K562 (cell line): ENCODE results near the gene SCUBE2. TPM values are rescaled to one million over a fixed set of nuclear protein-coding genes. Genes with fewer than 3 reads are reported as not detected.

Source experiments
- CBFA2T2 ChIP-seq: fragments of 450-650 bp; conservative IDR thresholded peaks from 2 replicates; pipeline ENCODE4 v1.6.1; 2017; ENCODE audit warnings: mild to moderate bottlenecking
- DLX4 ChIP-seq: fragments of 250-450 bp; sonication (Bioruptor Pico); IDR thresholded peaks from 2 replicates; pipeline ENCODE4 v1.6.1; 2021; ENCODE audit warnings: mild to moderate bottlenecking
- HMG20B ChIP-seq: fragments of 250-450 bp; sonication (Bioruptor Pico); IDR thresholded peaks from 2 replicates; pipeline ENCODE4 v1.5.0; 2021; ENCODE audit warnings: mild to moderate bottlenecking
- IRF2 ChIP-seq: sonication (generic); formaldehyde crosslinking; IDR thresholded peaks from 2 replicates; pipeline ENCODE4 v1.8.1; 2022; ENCODE audit warnings: mild to moderate bottlenecking, missing genetic modification reagents
- NFE2 ChIP-seq: IDR thresholded peaks from 2 replicates; pipeline ENCODE4 v1.6.1; 2014; ENCODE audit warnings: antibody characterized with exemption, low read depth
- REST ChIP-seq, 2 experiments: fragments of 450-650 bp; formaldehyde crosslinking in 1 of 2; IDR thresholded peaks; 2 replicates each; pipeline versions ENCODE4 v1.4.0 to v1.6.1; 2014 to 2020; ENCODE audit warnings: mild to moderate bottlenecking in 2 of 2, borderline replicate concordance in 1 of 2, low read depth in 1 of 2
- RHOXF2B ChIP-seq: fragments of 250-450 bp; sonication (Bioruptor Pico); conservative IDR thresholded peaks from 2 replicates; pipeline ENCODE4 v1.5.1; 2021
- THRAP3 ChIP-seq: fragments of 450-650 bp; IDR thresholded peaks from 2 replicates; pipeline ENCODE4 v1.6.1; 2016; ENCODE audit warnings: mild to moderate bottlenecking, inconsistent platforms, borderline replicate concordance
- TRIM25 ChIP-seq: fragments of 450-650 bp; IDR thresholded peaks from 2 replicates; pipeline ENCODE4 v1.7.0; 2016; ENCODE audit warnings: borderline replicate concordance
- ZBTB11 ChIP-seq, 3 experiments: fragments of 200-800 bp in 1 of 3; fragments of 250-450 bp in 1 of 3; fragments of 450-650 bp in 1 of 3; sonication (Bioruptor Pico) in 1 of 3; sonication (Bioruptor generic) in 1 of 3; formaldehyde crosslinking in 1 of 3; IDR thresholded peaks; 2 replicates each; pipeline versions ENCODE4 v1.6.1 to v1.8.0; 2016 to 2022; ENCODE audit warnings: mild to moderate bottlenecking in 2 of 3, missing genetic modification characterization in 2 of 3, missing compliant biosample characterization in 1 of 3, moderate library complexity in 1 of 3
- ZNF175 ChIP-seq: fragments of 200-800 bp; sonication (Bioruptor generic); IDR thresholded peaks from 2 replicates; pipeline ENCODE4 v1.6.1; 2016; ENCODE audit warnings: low read depth, mild to moderate bottlenecking, missing genetic modification characterization, missing compliant biosample characterization
- ZNF224 ChIP-seq: sonication (generic); formaldehyde crosslinking; IDR thresholded peaks from 2 replicates; pipeline ENCODE4 v1.8.0; 2022; ENCODE audit warnings: mild to moderate bottlenecking, missing genetic modification reagents
- ZNF444 ChIP-seq: fragments of 250-450 bp; sonication (Bioruptor Pico); IDR thresholded peaks from 2 replicates; pipeline ENCODE4 v1.4.0; 2020; ENCODE audit warnings: mild to moderate bottlenecking, moderate library complexity
- polyA plus RNA-seq, 8 experiments: library from polyadenylated mRNA; depleted of rRNA in 4 of 8; stranded (reverse) in 5 of 8; unstranded in 3 of 8; fragments of >200 nt; fragmentation: Nextera tagmentation in 2 of 8; fragmentation: Illumina TruSeq in 1 of 8; extraction: Ambion mirVana in 2 of 8; extraction: Trizol in 1 of 8; gene quantifications; 2 replicates each; pipeline versions ENCODE4 v1.2.1 to v1.2.3, GENCODE V29; 2011 to 2014; ENCODE audit warnings: inconsistent platforms in 1 of 8, missing spikeins in 1 of 8
- total RNA-seq, 7 experiments: library from RNA; depleted of rRNA in 6 of 7; stranded (reverse); fragments of >200 nt in 6 of 7; fragmentation: Illumina TruSeq in 2 of 7; extraction: Trizol in 2 of 7; gene quantifications; 2 replicates each; pipeline versions ENCODE4 v1.2.1 to v1.2.3, GENCODE V29; 2011 to 2021; ENCODE audit warnings: low replicate concordance in 1 of 7

SCUBE2 gene
- total and polyA plus RNA-seq, 9 of the 15 experiments (the other 6 are each of a cell fraction or from before 2014, with no cell fraction given): 0.06 to 0.40 (median 0.07) TPM; not detected in 6

GRCh38 chr11:9003573-9004182 is 87.7 kb downstream of the SCUBE2 start, which contains the start of gene NRIP3 (continued):
- TF ChIP-seq REST (IDR thresholded peaks at IDR 0.05; ENCODE audit: borderline replicate concordance) (no peak), REST (CRISPR knock-in tag; IDR thresholded peaks at IDR 0.05; ENCODE audit: low read depth) (peak; percentile 70; the same call in 1 of the 2 replicates), TRIM25 (no peak), THRAP3 (no peak), HMG20B (no peak), NFE2 (peak; percentile 51), CBFA2T2 (no peak), IRF2 (CRISPR knock-in tag) (no peak), ZNF444 (CRISPR knock-in tag) (no peak), ZBTB11 (CRISPR knock-in tag; IDR thresholded peaks at IDR 0.05) (no peak), ZNF224 (CRISPR knock-in tag) (no peak), RHOXF2B (CRISPR knock-in tag) (no peak), ZNF175 (CRISPR knock-in tag) (peak; percentile 73; the same call in 1 of the 2 replicates), DLX4 (no peak)
